HG03565 (cell line): ENCODE results near the gene TSFM.
A peak's percentile ranks its signal among the peaks of the same experiment; 100 is the strongest.

Source experiments
- ATAC-seq: cut with Tn5 transposase; IDR thresholded peaks from one replicate; pipeline ENCODE4 v1.9.1; 2021; ENCODE audit warnings: mild to moderate bottlenecking, moderate library complexity; ENCODE audit not compliant: unreplicated experiment

Gene TSFM

DNA sequence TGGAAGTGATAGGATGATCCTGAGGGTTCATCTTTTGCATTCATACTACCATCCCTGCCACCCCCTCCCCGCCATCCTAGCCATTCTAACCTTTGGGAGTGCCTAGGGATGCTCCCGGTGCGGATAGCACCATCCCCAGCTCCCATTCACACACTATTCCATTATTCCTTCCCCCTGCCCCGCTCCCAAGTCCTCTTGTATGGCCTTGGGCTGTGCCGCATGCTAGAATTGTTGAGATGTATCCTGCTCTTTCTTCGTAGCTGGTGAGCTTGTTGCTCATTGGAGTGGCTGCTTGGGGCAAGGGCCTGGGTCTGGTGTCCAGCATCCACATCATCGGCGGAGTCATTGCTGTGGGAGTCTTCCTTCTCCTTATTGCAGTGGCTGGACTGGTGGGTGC, 37.1 kb upstream of the TSFM start:
- ATAC-seq, result no peak

DNA sequence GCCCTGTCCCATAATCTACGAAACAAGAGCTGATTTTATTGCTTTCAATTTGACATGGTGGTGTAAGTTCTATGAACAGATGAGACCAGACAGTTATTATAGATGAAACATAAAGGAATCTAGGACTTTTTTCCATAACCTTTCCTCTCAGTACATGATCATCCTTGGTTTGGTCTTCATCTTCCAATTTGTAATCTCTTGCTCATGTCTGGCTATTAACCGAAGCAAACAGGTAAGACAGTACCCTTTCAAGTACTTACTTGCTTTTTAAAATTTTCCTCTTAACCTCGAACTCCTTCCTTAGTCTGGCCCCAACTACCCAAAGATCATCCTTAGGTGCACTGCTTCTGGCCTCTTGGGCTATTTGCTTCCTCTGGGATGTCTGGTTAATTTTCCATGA, 36.6 kb upstream of the TSFM start:
- ATAC-seq, result no peak

DNA sequence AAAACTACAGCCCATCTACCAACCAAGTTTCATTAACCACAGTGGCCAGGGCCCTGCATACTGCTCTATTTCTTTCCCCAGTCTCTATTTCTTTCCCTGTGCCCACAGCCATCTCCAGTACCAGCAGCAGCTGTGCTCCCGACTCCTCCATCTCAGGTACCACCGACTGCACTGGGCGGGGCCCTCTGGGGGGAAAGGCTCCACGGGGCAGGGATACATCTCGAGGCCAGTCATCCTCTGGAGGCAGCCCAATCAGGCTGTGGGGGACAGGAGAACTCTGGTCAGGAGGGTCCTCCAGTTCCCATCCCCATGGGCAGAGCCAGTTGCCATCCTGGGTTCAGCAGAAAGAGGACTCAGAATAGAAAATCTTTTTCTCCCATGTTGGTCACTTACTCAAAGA, 33.5 kb upstream of the TSFM start:
- no peak for ATAC-seq

DNA sequence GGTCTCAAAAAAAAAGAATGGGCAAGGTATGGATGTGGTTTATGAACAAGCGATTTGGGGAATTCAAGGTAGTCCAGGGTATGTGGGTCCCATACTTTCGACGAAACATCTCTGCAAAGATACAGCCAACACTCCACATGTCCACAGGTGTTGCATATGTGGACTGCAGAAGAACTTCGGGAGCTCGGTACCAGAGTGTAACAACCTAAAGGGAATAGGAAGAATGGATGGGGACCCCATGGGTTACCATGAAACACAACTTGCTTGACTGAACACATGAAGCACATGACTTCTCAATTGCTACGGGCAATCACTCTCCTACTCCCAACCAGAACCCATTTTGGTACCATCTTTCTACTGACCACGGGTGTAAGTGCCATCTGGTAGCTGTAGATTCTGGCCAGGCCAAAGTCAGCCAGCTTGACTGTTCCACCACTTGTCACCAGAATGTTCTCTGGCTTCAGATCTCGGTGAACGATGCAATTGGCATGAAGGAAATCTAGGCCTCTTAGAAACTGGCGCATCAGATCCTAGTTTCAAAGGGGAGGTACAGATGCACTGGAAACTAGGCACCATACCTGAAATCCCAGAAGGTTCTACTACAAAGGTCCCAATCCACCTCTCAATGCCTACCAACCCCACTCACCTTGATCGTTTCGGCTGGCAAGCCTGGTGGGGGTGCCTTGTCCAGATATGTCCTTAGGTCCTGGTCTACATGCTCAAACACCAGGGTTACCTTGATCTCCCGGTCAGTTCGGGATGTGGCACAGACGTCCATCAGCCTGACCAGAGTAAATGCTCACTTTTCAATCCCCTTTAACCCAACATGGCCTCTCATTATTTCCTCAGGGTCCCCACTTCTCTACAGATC, 31.8 kb upstream of the TSFM start:
- no peak for ATAC-seq

DNA sequence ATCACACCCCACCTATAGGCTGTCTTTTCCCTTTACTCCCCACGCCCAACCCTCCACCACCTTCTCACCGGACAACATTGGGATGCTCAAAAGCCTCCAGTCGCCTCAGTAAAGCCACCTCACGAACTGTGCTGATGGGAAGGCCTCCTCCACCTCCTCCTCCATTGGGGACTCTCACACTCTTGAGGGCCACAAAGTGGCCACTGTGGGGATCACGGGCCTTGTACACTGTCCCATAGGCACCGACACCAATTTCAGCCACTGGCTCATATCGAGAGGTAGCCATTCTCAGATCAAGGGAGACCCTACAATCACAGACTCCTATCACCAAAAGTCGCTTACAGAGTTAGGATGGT, 31.2 kb upstream of the TSFM start:
- ATAC-seq, result no peak

DNA sequence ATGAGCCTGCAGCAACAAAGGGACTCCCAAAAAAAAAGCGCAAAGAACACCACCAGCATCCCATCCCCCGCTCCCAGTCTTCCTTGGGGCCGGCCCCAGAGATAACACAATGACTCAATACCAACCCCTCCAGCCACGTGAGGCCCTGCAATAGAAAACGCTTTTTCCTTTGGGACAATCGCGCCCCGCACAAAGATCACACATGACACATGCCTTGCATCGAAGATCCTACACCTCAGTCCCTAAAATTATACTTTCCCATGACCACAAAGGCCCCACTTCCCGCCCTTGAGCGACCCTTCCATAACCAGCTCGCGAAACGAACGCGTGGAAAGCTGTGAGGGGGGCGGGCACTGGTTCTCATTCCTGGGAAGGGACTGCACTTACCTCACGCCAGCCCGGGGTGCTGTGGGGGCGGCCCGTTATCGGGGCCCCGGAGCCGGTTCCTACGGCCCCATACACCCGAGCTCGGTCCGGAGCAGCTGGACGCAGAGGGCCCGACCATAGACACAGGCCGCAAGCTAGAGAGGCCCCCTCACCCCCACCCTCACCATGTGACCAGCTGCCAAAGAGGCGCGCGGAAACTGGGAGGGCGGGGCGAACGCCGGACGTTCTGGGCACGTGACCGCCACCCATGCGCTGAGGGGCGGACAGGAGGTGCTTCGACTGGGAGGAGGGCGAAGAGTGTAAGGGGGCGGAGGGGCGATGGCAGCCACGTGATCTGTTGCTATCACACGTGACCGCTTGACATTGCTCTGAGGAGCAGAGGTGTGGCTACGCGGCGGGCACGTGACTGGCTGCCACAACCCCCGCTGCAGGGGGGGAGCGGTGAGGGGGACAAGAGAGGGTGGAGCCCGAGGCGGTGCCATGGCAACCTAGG, 30.6 kb upstream of the TSFM start, which contains the start of gene CDK4:
CDK4 (minus strand) TSS at position 523 of the 880 bp plus-strand sequence. CDS start 593 bp downstream, outside the sequence.
- ATAC-seq, result peak; percentile 60

DNA sequence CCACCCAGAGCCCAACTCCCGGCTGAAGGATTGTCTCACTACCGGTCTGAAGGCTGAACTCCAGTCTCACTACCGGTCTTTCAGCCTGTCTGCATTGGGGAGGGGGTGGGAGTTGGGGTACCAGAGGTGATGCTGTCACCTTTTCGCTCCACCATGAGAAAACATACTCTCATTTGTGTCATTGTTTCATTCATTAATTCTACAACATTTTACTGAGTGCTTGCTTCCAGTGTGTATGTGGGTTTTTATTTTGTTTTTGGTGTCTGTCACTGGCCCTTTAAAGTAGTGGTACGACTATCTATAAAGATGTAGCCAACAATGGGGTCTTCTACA, 30.0 kb upstream of the TSFM start:
- ATAC-seq, result no peak

DNA sequence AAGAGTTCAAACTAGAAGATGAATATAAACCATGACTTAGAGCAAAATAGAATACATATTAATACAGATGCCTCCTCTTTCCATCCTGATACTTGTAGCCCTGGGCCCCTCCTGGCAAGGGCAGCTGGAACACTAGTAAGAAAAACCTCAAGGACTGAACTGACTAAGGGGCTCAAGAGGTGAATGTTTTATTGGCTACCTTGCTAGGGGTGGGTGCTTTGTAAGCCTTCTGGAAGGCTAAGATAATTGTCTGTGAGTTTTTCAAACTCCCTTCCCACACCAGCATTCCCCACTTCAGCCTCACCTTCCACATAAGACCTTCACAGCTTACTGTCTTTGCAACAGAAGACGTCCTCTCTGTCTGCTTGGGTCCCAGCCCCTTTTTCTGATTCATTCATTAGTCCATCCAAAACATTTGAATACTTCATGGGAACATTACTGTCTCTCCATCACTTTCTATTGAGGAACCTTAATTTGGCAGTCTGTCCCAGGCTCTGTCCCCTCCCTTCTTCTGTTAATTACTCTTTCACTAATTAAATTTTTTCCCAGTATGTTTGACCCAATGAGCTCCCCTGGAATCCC, 28.7 kb upstream of the TSFM start:
- no peak for ATAC-seq

DNA sequence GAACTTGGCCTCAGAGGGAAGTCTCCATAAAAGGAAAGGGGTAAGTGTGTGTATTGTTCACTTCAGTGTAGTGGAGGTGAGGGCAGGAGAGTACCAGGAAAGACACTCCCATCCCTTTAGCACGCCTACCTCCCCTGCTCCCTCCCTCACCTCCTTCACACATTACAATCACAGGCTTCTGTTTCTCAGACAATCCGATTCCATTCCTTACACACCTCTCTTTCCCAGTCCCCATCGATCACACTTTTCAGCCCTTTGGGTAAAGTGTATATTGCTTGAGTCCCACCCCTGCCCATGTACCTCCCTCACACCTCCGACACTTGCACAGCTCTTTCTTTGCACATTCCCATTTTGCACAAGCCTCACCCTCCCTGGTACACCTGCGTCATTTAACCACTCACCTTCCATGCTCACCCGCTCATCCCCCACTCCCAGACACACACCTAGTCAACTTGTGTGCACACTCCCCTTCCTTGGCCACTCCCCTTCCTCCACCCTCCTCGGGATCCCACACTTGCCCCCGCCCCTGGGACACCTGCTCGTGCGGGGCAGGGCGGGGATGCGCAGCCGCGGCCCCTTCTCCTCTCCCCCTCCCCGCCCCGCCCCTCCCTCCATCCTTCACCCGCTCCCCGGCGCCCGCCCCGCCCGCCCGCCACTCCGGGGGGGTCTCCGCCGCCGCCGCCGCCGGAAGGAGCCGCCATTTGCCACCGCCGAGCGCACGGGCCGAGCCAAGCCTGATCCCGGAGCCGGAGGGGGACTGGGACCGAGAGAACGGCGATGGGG, 28.0 kb upstream of the TSFM start, which contains the start of gene MARCHF9:
MARCHF9 (plus strand) TSS at position 693 of the 783 bp plus-strand sequence. CDS start 426 bp downstream, outside the sequence.
- ATAC-seq, result peak; percentile 15

DNA sequence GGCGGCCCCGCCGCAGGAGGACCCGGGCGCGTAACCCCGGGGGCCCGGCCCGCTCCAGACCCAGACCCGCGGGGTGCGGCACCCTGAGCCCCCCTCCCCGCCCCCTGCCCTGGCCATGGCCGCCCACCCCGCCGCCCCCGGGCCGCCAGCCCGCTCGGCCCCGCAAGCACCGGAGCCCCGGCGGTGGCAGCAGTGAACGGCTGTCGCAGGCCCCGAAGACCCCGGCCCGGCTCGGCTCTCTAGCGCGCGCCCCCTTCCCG, 27.5 kb upstream of the TSFM start:
- no peak for ATAC-seq

DNA sequence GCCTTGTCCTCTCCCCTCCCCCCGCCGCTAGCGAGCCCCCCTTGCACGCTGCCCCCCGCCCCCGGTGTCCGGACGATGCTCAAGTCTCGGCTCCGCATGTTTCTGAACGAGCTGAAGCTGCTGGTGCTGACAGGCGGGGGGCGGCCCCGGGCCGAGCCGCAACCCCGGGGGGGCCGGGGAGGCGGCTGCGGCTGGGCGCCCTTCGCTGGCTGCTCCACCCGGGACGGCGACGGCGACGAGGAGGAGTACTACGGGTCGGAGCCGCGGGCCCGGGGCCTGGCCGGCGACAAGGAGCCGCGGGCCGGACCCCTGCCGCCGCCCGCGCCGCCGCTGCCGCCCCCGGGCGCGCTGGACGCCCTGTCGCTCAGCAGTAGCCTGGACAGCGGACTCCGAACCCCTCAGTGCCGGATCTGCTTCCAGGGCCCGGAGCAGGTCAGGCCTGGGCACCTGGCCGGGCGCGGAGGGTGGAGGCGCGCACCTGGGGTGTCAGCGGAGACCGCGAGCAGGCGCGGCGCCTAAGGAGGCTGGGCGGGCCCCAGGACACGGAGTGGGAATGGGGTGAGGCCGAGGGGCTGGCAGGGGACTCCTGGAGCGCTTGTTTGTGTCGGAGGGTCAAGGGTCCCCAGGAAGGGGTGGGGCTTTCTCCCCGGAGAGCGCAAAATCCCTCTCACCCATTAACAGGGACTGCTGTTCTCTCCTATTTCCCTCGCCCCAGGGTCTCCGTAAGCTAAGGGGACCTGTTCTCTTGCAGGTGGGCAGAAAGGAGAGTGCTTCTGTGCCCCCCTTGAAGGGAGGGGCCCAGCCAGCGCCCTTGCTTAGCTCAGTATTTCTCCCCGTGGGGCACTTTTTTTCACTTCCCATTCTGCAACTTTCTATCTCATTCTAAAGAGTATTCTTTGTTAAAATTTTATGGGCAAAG, 26.9 kb upstream of the TSFM start:
- ATAC-seq, result no peak

DNA sequence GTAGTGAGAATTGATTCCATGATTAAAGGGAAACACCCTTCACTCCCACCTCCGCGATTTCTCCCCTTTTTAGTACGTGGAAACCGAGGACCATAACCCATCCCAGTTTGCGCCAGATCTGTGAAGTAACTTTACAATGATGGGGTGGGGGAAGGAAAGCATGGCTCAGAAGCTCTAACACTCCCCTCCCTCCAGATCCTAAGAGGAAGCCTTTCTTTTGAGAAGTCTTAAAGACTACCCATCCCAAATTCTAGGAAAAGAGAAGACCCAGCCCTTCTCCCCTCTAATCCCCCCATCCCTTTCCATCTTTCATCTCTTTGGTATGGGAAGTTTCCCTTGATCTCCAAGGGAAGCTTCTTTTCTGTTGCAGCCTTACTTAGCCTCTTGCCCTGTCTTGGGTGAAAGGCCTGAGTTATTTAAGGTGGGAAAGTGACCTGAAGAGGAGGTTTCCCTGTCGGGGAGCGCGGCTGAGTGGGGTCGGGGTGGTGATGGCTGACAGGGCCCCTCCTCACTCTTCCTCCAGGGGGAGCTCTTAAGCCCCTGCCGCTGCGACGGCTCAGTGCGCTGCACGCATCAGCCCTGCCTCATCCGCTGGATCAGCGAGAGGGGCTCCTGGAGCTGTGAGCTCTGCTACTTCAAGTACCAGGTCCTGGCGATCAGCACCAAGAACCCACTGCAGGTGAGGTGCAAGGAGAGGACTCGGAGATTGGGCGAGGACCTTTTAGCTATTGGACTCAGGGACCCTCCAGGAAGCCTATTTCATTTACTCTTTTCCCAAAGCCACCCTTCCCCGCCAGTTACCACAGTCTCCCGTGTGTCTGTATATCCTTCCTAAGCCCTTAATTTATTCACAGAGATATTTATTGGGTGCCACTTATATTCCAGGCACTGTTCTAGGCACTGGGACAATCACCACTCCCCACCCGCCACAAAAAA, 25.9 kb upstream of the TSFM start:
- ATAC-seq, result no peak

DNA sequence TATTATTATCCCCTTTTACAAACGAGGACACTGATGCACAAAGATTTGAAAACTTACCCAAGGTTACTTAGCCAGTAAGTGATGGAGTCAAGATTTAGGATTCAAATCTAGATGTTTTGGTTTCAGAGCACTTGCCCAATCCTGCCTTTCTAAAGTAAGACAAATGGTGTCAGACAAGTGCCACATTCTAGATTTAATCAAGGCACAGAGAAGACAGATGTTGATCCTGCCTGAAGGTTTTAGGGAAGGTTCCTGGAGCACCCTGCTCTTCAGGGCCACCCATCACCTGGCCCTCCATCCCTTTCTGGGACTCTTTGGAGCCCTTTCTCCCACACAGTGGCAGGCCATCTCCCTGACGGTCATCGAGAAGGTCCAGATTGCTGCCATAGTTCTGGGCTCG, 24.8 kb upstream of the TSFM start:
- ATAC-seq, result no peak

DNA sequence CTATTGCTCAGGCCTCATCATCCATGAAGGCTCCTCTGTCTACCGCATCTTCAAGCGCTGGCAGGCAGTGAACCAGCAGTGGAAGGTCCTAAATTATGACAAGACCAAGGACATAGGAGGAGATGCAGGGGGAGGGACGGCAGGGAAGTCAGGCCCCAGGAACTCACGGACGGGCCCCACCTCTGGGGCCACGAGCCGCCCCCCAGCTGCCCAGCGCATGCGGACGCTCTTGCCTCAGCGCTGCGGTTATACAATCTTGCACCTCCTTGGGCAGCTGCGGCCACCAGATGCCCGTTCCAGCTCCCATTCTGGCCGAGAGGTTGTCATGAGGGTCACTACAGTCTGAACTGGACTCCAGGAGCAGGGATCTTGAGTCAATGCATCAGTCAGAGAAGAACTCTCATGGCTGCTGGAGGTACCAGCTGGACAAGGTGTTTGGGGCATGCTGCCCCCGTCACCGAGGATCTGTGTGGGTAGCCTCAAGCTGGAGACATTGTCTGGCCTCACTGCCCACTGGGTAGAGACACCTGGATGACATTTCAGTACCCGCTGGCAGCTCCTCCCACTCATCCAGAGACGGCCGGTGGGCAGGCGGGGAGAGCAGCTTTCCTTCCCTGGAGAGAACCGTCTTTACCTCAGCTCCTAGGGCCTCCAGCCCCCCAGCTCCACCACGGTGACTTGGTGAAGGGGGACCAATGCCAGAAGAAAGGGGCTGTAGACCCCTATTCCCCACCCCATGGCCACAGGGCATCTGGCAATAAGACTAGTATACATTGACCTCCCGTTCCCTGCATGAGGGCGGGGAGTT, 23.8 kb upstream of the TSFM start:
- ATAC-seq, result no peak

DNA sequence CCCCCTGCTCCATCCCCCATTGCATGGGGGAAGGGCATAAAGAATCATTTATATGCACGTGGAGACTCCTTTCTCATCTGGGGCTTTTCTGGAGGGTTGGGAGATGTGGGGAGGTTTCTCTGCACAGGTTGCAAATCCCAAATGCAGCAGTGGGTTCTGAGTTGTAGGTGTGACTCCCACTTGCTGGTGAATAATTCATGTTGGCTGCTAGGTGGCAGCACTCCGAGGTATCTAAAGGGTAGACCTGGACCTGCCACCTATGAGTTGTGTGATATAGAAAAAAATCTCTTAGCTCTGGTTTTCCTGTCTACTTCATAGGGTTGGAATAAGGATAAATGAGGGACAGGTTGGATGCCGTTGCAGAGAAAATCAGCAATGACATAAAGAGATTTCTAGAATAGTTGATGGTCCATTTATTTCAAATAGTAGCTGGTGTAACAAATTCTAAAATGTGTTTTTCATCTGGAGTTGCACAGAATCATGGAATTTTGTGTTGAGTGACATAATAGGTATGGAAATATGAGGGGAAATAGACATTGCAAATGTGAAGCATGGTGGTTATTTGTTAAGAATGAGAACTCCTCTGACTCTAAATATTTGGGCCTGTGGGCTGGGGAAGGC, 23.1 kb upstream of the TSFM start:
- no peak for ATAC-seq

DNA sequence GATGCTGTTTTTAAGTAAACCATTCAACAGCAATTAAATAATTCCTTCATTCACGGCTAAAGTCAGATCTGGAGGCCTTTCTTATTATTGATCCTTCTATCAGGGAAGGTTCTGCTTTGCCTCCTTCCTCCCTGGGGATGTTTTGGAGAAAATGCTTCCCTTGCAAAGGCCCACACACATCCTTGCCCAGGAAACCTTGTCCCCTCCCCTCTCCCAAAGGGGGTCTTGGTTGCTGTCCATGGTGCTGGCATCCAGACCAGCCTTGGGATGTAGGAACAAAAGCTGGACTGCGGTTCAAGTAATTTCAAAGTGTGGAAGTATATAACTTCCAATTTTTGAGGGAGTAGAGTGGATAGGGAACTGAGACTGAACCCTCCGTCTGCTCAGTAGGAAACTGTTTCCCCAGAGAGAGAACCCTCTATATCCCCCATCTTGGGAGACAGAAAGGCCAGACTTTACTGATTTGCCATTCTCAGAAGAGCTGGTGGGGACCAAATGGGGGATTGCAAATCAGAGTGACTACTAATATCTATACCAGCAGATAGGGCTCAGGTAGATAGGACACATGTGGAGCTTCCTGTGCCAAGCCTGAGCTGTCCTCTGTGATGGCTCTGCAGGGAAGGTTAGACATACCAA, 22.1 kb upstream of the TSFM start:
- no peak for ATAC-seq

DNA sequence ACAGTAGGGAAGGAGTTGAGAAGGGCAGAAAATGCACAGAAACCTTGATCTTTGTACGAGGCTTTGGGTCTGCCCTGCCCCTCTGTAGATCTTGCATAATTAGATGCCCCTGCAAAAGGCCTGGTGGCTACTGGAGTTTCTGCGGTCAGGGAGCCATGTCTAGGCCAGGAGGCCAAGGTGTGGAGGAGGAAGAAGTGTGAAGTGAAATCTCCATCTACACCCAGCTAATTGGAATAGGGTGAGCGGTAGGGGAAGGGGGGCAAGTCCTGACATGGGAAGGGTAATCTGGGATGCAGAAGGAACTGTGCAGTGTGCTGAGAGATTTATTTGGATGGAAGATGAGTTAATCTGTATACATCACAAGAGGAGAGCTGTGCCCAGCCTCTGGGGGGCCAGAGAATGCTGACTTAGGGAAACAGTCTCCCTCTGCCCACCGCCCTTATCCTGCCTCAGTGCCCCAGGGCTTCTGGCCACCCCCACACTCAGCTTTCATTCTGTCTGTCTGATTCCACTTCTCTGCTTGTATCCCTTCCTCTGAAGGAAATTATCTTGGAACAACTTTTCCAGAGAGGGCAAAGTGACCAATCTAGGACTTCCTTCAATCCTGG, 21.1 kb upstream of the TSFM start:
- ATAC-seq, result no peak
